Endothelial cell of umbilical vein (primary cell): ENCODE results near the gene S1PR5. TPM values are rescaled to one million over a fixed set of nuclear protein-coding genes. Genes with fewer than 3 reads are reported as not detected.

ENCODE experiments used
- BruUV-seq: library from RNA; stranded (reverse); fragments of 400-500 nt; replicated peaks from 2 replicates; lab custom pipeline; 2021; lab: Mats Ljungman, UMichigan
- CTCF ChIA-PET: fragments of 300-600, 350-600 bp; sonication (Branson Sonifier 250); formaldehyde crosslinking; loops from one replicate; lab custom pipeline; 2021; ENCODE audit warnings: antibody characterized with exemption, inconsistent platforms; lab: Charles Lee
- POLR2A ChIA-PET: fragments of 300-600, 350-600 bp; sonication (Branson Sonifier 250); formaldehyde crosslinking; loops from one replicate; lab custom pipeline; 2021; ENCODE audit warnings: antibody characterized with exemption, inconsistent platforms; lab: Charles Lee
- DNase-seq: peaks from one replicate; pipeline ENCODE4 v3.0.0-alpha.2; 2011; ENCODE audit warnings: low read depth, low spot score
- FAIRE-seq: peaks from 2 replicates; lab custom pipeline; 2011; peaks lifted over from hg19 to GRCh38; lab: Jason Lieb, UNC
- H2AFZ ChIP-seq: 2 replicates; pipeline ENCODE4 v1.6.0; 2012; ENCODE audit warnings: low read depth, low read length, control low read depth, inconsistent platforms
- H3K27ac ChIP-seq: 2 replicates; pipeline ENCODE4 v1.5.1; 2011; ENCODE audit warnings: low read depth, mild to moderate bottlenecking, control low read depth, low read length, moderate library complexity; ENCODE audit not compliant: insufficient read depth
- H3K27me3 ChIP-seq, 2 experiments: 2 replicates each; pipeline versions ENCODE4 v1.6.0 to v1.6.1; 2011; ENCODE audit warnings: low read length in 2 of 2, mixed read lengths in 1 of 2; ENCODE audit not compliant: control insufficient read depth in 2 of 2, insufficient read depth in 2 of 2
- H3K36me3 ChIP-seq, 2 experiments: 2 replicates in 1 of 2; 3 replicates in 1 of 2; pipeline ENCODE4 v1.5.1; 2011; ENCODE audit warnings: low read length in 2 of 2, mild to moderate bottlenecking in 1 of 2, moderate library complexity in 1 of 2; ENCODE audit not compliant: control insufficient read depth in 2 of 2, insufficient read depth in 2 of 2; ENCODE audit errors: extremely low read depth in 1 of 2
- H3K4me1 ChIP-seq: 3 replicates; pipeline ENCODE4 v1.5.1; 2011; ENCODE audit warnings: mild to moderate bottlenecking, low read length; ENCODE audit not compliant: control insufficient read depth, insufficient read depth; ENCODE audit errors: extremely low read depth
- H3K4me2 ChIP-seq: 2 replicates; pipeline ENCODE4 v1.6.1; 2011; ENCODE audit warnings: low read length, control low read depth, mixed read lengths; ENCODE audit not compliant: insufficient read depth
- H3K4me3 ChIP-seq, 3 experiments: fragments of 200-600 bp in 1 of 3; sonication (generic), shearing (Covaris generic) in 1 of 3; replicated peaks in 1 of 3; 2 replicates each; pipeline ENCODE4 v1.5.1; 2011 to 2016; ENCODE audit warnings: control low read depth in 3 of 3, low read length in 3 of 3, mild to moderate bottlenecking in 2 of 3, inconsistent platforms in 1 of 3, low read depth in 1 of 3, moderate library complexity in 1 of 3; ENCODE audit not compliant: insufficient read depth in 1 of 3
- H3K79me2 ChIP-seq: 2 replicates; pipeline ENCODE4 v1.6.0; 2012; ENCODE audit warnings: low read length, inconsistent platforms; ENCODE audit not compliant: control insufficient read depth, insufficient read depth
- H3K9ac ChIP-seq: replicated peaks from 2 replicates; pipeline ENCODE3; 2011; ENCODE audit warnings: low read length, control low read depth; ENCODE audit not compliant: insufficient read depth; ENCODE audit errors: extremely low read depth
- H3K9me1 ChIP-seq: replicated peaks from 3 replicates; pipeline ENCODE4 v1.6.0; 2011; ENCODE audit warnings: mild to moderate bottlenecking, low read length; ENCODE audit not compliant: control insufficient read depth, insufficient read depth; ENCODE audit errors: extremely low read depth
- H3K9me3 ChIP-seq: replicated peaks from 2 replicates; pipeline ENCODE4 v1.5.1; 2012; ENCODE audit warnings: low read length, inconsistent platforms; ENCODE audit not compliant: control insufficient read depth, insufficient read depth
- H4K20me1 ChIP-seq: replicated peaks from 2 replicates; pipeline ENCODE3; 2011; ENCODE audit warnings: mild to moderate bottlenecking, low read length; ENCODE audit not compliant: control insufficient read depth, insufficient read depth; ENCODE audit errors: extremely low read depth
- EZH2 ChIP-seq: IDR thresholded peaks from 2 replicates; pipeline ENCODE4 v1.6.1; 2012; ENCODE audit warnings: borderline replicate concordance, low read depth, mild to moderate bottlenecking, moderate library complexity, low read length, inconsistent platforms; ENCODE audit not compliant: severe bottlenecking
- FOS ChIP-seq: IDR thresholded peaks from 2 replicates; pipeline ENCODE4 v1.6.1; 2011; ENCODE audit warnings: mild to moderate bottlenecking, low read length, moderate library complexity, borderline replicate concordance; ENCODE audit not compliant: insufficient read depth
- GATA2 ChIP-seq: IDR thresholded peaks from 2 replicates; pipeline ENCODE4 v1.7.0; 2011; ENCODE audit warnings: low read depth, mild to moderate bottlenecking, moderate library complexity, mixed read lengths, low read length; ENCODE audit not compliant: insufficient read length, insufficient read depth
- JUN ChIP-seq: IDR thresholded peaks from 2 replicates; pipeline ENCODE4 v1.6.1; 2011; ENCODE audit warnings: borderline replicate concordance, low read depth; ENCODE audit not compliant: insufficient read length, insufficient read depth
- MYC ChIP-seq: IDR thresholded peaks from one replicate; pipeline ENCODE4 v1.6.1; 2011; ENCODE audit warnings: mild to moderate bottlenecking, low read depth, low read length
- POLR2A ChIP-seq: IDR thresholded peaks from 2 replicates; pipeline ENCODE4 v1.6.1; 2012; ENCODE audit warnings: low read depth, mild to moderate bottlenecking, control low read depth, low read length
- POLR2AphosphoS5 ChIP-seq: IDR thresholded peaks from 2 replicates; pipeline ENCODE4 v1.6.1; 2012; ENCODE audit warnings: low read depth, mild to moderate bottlenecking, control low read depth, low read length, moderate library complexity; ENCODE audit not compliant: insufficient read depth
- dilution Hi-C: fragments of 300-500 bp; cut with MboI; formaldehyde crosslinking; loops from one replicate; pipeline ENCODE4 v1.15.0; 2019; ENCODE audit warnings: low sequenced_read_pairs; ENCODE audit not compliant: extremely low pct_ligation_motif_present
- intact Hi-C: fragments of 100-400 bp; cut with micrococcal nuclease; formaldehyde crosslinking; loops from one replicate; pipeline ENCODE4 v1.10.0; 2022
- polyA plus RNA-seq, 4 experiments: library from polyadenylated mRNA; depleted of rRNA in 3 of 4; stranded (reverse) in 3 of 4; unstranded in 1 of 4; fragments of >200 nt; gene quantifications; 2 replicates each; pipeline versions ENCODE4 v1.2.1 to v1.2.3, GENCODE V29; 2011 to 2012; ENCODE audit warnings: missing spikeins in 1 of 4
- total RNA-seq: library from RNA; stranded (reverse); gene quantifications from 2 replicates; pipeline ENCODE4 v1.2.3, GENCODE V29; 2021
- TF ChIP-seq, protein P1 (sequence below): IDR thresholded peaks from 2 replicates; pipeline ENCODE4 v1.6.1; 2011; ENCODE audit not compliant: insufficient read depth, insufficient read length
- TF ChIP-seq, protein P2 (sequence below), 2 donors: IDR thresholded peaks; 1 replicate in 1 of 2; 2 replicates in 1 of 2; pipeline ENCODE4 v1.5.1; 2011; ENCODE audit warnings: low read length in 2 of 2, mild to moderate bottlenecking in 2 of 2, moderate library complexity in 2 of 2, control low read depth in 1 of 2, inconsistent platforms in 1 of 2, low read depth in 1 of 2; ENCODE audit not compliant: insufficient read depth in 1 of 2; ENCODE audit errors: extremely low read depth in 1 of 2

Gene S1PR5
- total and polyA plus RNA-seq, 2 donors (not counting 3 experiments of a cell fraction or from before 2014, with no cell fraction given), result not detected

DNA sequence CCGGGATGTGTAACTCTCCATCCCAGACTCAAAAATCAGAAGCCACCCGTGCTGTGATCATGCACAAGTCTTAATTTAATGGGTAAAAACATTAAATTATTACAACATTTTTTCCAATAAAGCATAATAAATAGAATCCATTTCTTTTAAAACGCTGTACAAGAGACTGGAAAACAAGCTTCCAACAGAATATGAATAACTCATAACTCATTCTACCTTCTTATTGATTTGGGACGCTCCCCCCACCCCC is 49.1 kb upstream of the S1PR5 start:
- Histone ChIP-seq H3K4me3 (peak overlapping the region in 2 of 3 experiments; percentile 39 to 99), H3K4me1 (peaks cover 27% of the 10 kb centered on the region), H3K27ac (peak overlapping the region; percentile 47), H3K9ac (peak overlapping the region; percentile 26), H3K36me3 (no peaks in the 10 kb centered on the region), H3K9me3 (no peaks in the 10 kb centered on the region), H3K4me2 (peak overlapping the region; percentile 68), H4K20me1 (no peaks in the 10 kb centered on the region), H2AFZ (no peak overlapping the region), H3K79me2 (peaks cover 10% of the 10 kb centered on the region), H3K9me1 (no peaks in the 10 kb centered on the region), H3K27me3 (no peaks in the 10 kb centered on the region)
- intact Hi-C loops, result loop anchor here (1.0 to 5.0 kb wide), 2 partner anchors 64 to 149 kb away; no protein-coding TSS in a partner anchor
- CTCF ChIA-PET, result interaction anchor here (1.0 to 1.4 kb wide), 6 partner anchors 11 to 133 kb away, joined by 3 to 5 read pairs (median 4); no protein-coding TSS in a partner anchor
- FAIRE-seq (no peak), DNase-seq (no peak)
- TF ChIP-seq, protein P1, sequence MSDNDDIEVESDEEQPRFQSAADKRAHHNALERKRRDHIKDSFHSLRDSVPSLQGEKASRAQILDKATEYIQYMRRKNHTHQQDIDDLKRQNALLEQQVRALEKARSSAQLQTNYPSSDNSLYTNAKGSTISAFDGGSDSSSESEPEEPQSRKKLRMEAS, result no peak
- TF ChIP-seq, protein P2, sequence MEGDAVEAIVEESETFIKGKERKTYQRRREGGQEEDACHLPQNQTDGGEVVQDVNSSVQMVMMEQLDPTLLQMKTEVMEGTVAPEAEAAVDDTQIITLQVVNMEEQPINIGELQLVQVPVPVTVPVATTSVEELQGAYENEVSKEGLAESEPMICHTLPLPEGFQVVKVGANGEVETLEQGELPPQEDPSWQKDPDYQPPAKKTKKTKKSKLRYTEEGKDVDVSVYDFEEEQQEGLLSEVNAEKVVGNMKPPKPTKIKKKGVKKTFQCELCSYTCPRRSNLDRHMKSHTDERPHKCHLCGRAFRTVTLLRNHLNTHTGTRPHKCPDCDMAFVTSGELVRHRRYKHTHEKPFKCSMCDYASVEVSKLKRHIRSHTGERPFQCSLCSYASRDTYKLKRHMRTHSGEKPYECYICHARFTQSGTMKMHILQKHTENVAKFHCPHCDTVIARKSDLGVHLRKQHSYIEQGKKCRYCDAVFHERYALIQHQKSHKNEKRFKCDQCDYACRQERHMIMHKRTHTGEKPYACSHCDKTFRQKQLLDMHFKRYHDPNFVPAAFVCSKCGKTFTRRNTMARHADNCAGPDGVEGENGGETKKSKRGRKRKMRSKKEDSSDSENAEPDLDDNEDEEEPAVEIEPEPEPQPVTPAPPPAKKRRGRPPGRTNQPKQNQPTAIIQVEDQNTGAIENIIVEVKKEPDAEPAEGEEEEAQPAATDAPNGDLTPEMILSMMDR (IDR thresholded peaks at IDR 0.05; ENCODE audit: extremely low read depth in 1 of 2, insufficient read depth in 1 of 2, low read depth in 1 of 2, low read length in 2 of 2), result no peak
- TF ChIP-seq MYC (no peak), JUN (no peak), GATA2 (no peak), EZH2 (no peak), FOS (no peak), POLR2A (no peak), POLR2AphosphoS5 (no peak)
- dilution Hi-C loops, result no loop called here
- POLR2A ChIA-PET, result no interaction called here
- no TSS peak for BruUV-seq
